ENCODE measurements around the gene OGT.

Gene OGT

DNA sequence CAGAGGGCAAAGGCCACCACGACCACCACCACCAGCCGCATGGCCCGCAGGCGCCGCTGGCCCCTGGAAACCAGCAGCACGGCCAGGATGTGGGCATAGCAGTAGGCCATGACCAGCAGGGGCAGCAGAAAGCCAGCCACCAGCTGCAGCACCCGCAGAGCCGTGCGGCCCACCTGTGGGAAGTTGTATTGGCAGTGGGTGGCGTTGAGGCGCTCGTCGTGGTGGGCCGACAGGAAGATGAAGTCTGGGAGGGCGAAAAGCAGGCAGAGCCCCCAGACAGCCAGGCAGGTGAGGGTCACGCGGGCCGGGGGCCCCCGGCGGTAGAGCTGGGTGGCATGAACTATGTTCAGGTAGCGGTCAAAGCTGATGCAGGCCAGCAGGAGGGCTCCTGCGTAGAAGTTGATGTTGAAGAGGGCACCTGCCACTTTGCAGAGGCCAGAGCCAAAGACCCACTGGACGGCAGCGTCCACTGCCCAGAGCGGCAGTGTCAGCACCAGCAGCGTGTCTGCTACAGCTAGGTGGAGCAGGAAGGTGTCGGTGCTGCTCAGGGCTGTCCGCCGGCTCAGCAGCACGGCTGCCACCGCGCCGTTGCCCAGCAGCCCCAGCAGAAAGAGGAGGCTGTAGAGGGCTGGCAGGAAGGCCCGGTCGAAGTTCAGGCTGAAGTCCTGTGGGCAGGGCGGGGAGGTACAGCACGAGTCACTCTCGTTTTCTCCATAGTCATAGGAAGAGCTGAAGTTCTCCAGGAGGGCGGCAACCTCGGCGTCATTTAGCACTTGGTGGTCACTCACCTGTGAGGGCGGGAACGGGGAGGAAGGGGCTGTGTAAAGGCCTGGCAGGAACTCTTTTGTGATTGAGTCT is 84.0 kb downstream of the OGT start:
- H3K4me3 ChIP-seq (ENCODE audit: low read length): no peak overlapping the region
- DNase-seq (ENCODE audit: low read depth, low spot score): peak; percentile 35

DNA sequence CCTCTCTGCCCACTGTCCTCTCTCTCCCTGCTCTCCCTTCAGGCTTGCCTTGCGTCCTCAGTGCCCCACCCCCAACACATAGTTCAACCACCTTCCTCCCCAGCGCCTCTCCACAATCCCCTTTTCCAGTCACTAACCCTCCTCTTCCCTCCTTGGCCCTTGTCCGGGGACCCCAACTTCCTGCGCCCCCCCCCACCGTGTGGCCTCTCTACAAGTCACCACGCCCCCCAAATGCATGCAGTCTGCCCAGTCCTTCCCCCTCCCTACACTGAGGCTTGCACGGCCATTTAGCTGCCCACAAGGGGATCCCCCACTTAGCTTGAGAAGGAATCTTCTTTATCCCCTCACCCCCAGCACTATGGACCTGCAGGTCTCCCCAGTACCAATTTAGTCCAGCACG is 84.8 kb downstream of the OGT start:
- H3K4me3 ChIP-seq (ENCODE audit: low read length): peak overlapping the region; percentile 46
- DNase-seq (ENCODE audit: low read depth, low spot score): no peak

DNA sequence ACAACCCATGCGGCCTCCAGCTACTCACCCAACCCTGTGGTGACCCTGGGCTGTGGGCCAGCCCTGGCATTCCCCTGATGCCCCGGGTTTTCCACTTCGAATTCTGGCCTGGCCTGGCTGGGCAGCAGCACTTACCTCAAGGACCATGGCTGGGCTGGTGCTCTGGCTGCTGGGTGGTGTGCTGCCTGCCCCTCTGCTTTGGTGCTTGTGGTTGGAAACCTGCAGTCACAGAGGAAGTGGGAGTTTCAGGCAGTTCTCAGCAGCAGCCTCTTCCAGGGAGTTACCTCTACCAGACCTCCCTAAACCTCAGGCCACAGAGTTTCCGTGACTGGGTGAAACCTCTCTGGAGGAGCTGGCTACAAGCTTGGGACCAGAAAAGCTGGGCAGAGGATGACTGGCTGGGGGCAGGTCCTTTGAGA is 85.4 kb downstream of the OGT start, which contains the start of gene CXCR3:
Gene CXCR3 (minus strand): TSS at position 209 of the 419 bp plus-strand sequence. CDS start 62 bp downstream, at position 147.
- peak; percentile 87 for DNase-seq (ENCODE audit: low read depth, low spot score)
- H3K4me3 ChIP-seq (ENCODE audit: low read length): peak within 1 kb of the TSS; percentile 46

DNA sequence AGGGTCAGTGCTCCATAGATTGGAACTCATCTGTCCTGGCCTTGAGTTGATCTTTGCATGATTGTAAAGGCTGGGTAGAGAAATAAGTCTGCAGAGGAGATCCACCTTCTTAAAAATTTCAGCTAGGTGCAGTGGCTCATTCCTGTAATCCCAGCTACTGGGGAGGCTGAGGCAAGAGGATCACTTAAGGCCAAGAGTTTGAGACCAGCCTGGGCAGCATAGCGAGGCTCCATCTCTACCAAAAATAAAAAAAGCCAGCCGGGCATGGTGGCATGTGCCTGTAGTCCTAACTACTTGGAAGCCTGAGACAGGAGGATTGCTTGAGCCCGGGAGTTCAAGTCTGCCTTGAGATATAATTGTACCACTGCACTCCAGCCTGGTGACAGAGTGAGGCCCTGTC is 85.9 kb downstream of the OGT start:
- no peak for DNase-seq (ENCODE audit: low read depth, low spot score)
- peak overlapping the region; percentile 46 for H3K4me3 ChIP-seq (ENCODE audit: low read length)

DNA sequence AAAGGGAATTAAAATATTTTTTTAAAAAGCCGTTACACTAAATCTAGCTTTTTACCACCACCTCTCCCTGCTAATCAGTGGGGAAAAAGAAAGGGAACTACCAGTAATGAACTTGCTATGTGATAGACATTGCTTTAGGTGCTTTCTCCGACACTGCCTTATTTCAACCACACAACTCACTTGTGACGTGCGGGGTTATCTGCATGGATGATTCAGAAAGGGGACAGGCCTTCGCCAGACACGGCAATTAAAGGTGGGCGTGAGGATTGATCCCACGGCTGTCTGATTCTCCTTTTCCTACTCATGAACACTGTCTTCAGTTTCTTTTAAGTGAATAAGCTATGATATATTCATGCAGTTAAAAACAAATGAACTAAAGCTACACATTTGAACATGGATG is 86.3 kb downstream of the OGT start:
- H3K4me3 ChIP-seq (ENCODE audit: low read length): no peak overlapping the region

DNA sequence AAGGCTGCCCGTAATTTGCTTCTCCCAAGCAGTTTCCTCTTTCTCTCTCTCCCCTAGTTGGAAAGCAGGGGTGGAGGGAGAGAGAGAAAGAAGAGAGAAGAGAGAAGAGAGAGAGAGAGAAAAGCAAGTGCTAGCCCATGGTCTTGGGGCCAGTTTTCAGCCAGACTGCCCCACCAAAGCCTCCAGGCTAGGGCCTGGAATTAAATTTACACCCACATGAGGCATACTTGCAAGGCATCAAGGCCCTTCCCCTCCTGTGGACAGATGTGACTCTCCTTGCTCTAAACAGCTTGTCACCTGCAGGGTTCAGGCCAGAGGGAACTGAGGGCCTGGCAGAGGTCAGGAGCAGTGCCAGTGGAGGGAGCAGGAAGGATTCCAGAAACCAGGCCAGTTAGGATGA is 87.1 kb downstream of the OGT start:
- no peak overlapping the region for H3K4me3 ChIP-seq (ENCODE audit: low read length)
- DNase-seq (ENCODE audit: low read depth, low spot score): no peak

More for the DNA sequence above, 86.3 kb downstream of the OGT start:
- DNase-seq (ENCODE audit: low read depth, low spot score): no peak

DNA sequence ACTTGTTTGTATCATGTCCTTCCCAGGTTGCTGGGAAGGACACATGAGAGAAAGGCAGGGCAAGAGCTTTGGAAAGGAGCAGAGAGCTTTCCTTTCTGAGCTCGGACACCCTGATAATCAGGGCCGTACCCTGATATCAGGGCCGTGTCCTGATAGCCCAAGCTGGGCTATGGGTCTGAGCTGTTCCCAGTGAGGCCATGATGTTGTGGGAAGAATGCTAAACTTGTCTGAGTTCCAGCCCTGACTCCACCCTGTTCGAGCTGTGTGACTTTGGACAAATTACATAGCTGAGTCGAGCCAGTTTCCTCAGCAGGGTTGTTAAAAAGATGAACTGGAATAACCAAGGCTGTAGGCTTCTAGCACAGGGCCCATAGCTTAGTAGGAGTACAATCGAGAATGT is 88.7 kb downstream of the OGT start:
- DNase-seq (ENCODE audit: low read depth, low spot score): no peak
- no peak overlapping the region for H3K4me3 ChIP-seq (ENCODE audit: low read length)

DNA sequence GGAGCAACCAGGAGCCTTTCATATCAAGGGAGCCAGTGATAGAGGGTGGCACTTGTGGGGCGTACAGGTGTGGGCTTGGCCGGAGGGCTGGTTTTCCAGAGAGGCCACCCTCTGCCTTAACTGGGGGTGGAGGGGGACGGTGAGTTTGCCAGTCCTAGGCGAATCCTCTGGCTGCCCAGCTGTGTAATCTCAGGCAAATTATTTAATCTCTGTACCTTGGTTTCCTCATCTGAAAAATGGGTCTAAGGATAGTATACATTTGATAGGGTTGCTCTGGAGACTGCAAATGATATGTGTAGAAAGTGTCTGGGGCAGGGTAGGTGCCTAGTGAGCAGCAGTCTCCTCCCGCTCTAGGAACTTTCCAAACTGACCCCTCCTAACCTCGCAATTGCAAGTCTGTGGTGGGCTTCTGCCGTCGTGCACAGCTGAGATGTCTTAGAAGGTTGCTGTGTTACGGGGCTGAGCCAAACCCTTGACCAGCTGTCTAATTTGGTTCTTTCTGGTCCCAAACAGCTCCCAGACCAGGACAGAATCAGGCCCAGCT is 89.2 kb downstream of the OGT start:
- H3K4me3 ChIP-seq (ENCODE audit: low read length): no peak overlapping the region
- no peak for DNase-seq (ENCODE audit: low read depth, low spot score)

DNA sequence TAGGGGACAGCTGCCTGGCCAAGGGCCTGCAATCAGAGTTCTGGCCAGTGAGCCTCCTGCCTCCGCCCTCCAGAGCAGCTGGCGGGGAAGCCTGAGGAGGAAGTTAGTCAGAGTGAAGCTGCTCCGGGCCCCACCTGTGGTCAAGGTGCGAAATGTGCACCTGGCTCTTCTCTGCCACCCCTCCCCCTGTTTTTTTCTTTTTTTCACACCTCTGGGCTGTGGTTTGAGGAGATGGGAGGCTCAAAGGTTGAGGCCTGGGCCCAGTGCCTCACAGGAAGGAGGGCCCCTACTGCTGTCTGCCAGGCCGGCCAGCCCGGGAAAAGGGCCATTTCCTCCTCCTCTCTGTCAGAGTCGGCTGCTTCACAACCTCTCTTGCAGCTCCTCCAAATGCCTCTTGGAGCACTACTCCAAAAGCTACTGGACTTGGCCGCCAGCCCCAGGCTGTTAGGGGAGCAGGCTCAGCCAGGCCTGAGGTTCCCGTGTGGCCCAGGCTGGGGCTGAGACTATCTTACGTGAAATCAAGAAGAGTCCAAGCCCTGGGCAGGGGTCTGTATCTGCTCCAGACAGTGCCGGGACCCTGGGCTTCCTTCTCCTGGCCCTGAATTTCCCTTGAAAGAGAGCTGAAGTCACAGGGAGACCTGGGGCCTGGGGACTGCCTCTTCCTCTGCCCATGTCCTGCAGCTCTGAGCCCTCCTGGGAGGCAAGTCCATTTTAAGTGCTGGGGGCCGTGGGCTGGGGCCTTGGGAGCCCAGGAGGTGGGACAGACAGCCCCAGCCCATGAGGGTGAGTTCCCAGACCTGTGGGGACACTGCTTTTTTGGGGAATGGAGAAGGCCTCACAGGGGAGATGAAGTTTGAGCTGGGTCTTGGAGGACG is 89.9 kb downstream of the OGT start:
- no peak overlapping the region for H3K4me3 ChIP-seq (ENCODE audit: low read length)
- DNase-seq (ENCODE audit: low read depth, low spot score): peak; percentile 60

DNA sequence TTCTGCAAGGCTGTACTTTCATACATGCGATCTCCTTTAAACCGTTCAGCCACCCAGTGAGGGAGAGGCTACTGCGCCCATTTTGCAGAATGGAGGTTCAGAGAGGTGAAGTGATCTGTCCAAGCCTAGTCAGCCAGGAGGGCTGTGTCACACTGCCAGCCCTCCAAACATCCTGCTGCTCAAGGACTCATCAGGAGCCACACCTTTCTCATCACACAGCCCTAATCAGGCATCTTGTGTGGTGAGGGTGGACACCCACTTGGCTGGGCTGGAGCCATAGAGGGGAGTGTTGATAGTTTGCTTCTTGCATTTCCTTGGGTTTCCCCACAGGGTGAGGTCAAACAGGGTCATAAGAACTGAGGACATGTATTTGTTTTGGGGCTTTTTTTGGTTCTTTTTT is 90.8 kb downstream of the OGT start:
- H3K4me3 ChIP-seq (ENCODE audit: low read length): no peak overlapping the region
- DNase-seq (ENCODE audit: low read depth, low spot score): no peak

DNA sequence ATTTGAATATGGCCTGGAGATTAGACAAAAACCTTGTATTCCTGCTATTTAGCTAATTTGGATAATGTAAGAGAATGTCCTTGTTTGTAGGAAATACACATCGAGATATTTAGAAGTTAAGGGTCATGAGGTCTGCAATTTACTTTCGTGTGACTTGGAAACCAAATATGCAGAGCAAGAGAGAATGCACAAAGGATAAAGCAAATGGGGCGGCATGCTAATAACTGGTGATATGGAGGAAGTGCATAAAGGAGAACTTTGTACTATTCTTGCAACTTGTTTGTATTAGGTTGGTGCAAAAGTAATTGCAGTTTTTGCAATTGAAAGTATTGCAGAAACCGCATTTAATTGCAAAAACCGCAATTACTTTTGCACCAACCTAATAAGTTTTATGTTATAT is 92.6 kb downstream of the OGT start:
- DNase-seq (ENCODE audit: low read depth, low spot score): no peak
- no peak overlapping the region for H3K4me3 ChIP-seq (ENCODE audit: low read length)

Measured in Jurkat, Clone E6-1 (cell line).